Panc1 (cell line): ENCODE results near the gene CFAP97D2. TPM values are rescaled to one million over a fixed set of nuclear protein-coding genes. Genes with fewer than 3 reads are reported as not detected.

ENCODE experiments used
- ATAC-seq: fragments of 200-7000 bp; cut with Tn5 transposase; 2 replicates; pipeline ENCODE4 v1.9.1; 2020; ENCODE audit warnings: mild to moderate bottlenecking, moderate library complexity
- BruUV-seq: library from RNA; stranded (reverse); fragments of 400-500 nt; replicated peaks from 2 replicates; lab custom pipeline; 2021; lab: Mats Ljungman, UMichigan
- CTCF ChIA-PET: fragments of 300-600 bp; sonication (Branson Sonifier 250); formaldehyde crosslinking; loops from one replicate; lab custom pipeline; 2022; ENCODE audit warnings: antibody characterized with exemption; lab: Charles Lee
- POLR2A ChIA-PET: fragments of 300-600 bp; sonication (Branson Sonifier 250); formaldehyde crosslinking; loops from one replicate; lab custom pipeline; 2022; ENCODE audit warnings: antibody characterized with exemption; lab: Charles Lee
- DNase-seq: peaks from one replicate; pipeline ENCODE4 v3.0.0-alpha.2; 2010; ENCODE audit warnings: low read depth, low spot score
- H3K27ac ChIP-seq: 2 replicates; pipeline ENCODE4 v1.5.1; 2011; ENCODE audit warnings: mild to moderate bottlenecking, low read length, inconsistent platforms
- H3K27me3 ChIP-seq: fragments of 200-500 bp; sonication (Bioruptor generic); 2 replicates; pipeline ENCODE4 v1.6.0; 2014; ENCODE audit warnings: low read length, inconsistent platforms; ENCODE audit not compliant: control insufficient read depth, insufficient read depth
- H3K36me3 ChIP-seq: fragments of 200-500 bp; sonication (Bioruptor generic); 2 replicates; pipeline ENCODE4 v1.5.1; 2014; ENCODE audit warnings: inconsistent platforms, mild to moderate bottlenecking, low read length, moderate library complexity; ENCODE audit not compliant: control insufficient read depth, insufficient read depth
- H3K4me1 ChIP-seq: 2 replicates; pipeline ENCODE4 v1.5.1; 2011; ENCODE audit warnings: inconsistent platforms, mild to moderate bottlenecking, low read length, moderate library complexity; ENCODE audit not compliant: control insufficient read depth, insufficient read depth
- H3K4me3 ChIP-seq, 2 experiments: 2 replicates each; pipeline ENCODE4 v1.5.1; 2011 to 2012; ENCODE audit warnings: low read depth in 2 of 2, low read length in 2 of 2, mild to moderate bottlenecking in 2 of 2, inconsistent platforms in 1 of 2, moderate library complexity in 1 of 2
- H3K9me3 ChIP-seq: fragments of 200-500 bp; sonication (Bioruptor generic); 2 replicates; pipeline ENCODE4 v1.5.1; 2014; ENCODE audit warnings: low read depth, mild to moderate bottlenecking, inconsistent platforms, low read length, moderate library complexity; ENCODE audit not compliant: control insufficient read depth, insufficient read depth
- POLR2AphosphoS5 ChIP-seq: IDR thresholded peaks from 2 replicates; pipeline ENCODE4 v1.6.1; 2012; ENCODE audit warnings: mild to moderate bottlenecking, low read depth, low read length, moderate library complexity
- SIN3A ChIP-seq: IDR thresholded peaks from 2 replicates; pipeline ENCODE4 v1.6.1; 2012; ENCODE audit warnings: low read depth, mild to moderate bottlenecking, low read length, moderate library complexity, borderline replicate concordance; ENCODE audit not compliant: insufficient read depth
- TCF7L2 ChIP-seq: IDR thresholded peaks from 2 replicates; pipeline ENCODE4 v1.6.1; 2011; ENCODE audit warnings: mild to moderate bottlenecking, low read depth, low read length, inconsistent platforms
- in situ Hi-C: cut with HindIII; loops from 2 replicates; pipeline ENCODE4 v1.10.0; 2016; ENCODE audit warnings: low sequenced_read_pairs, low pct_unique_long_range_greater_than_20kb
- intact Hi-C: fragments of 100-400 bp; cut with micrococcal nuclease; formaldehyde crosslinking; loops from one replicate; pipeline ENCODE4 v1.10.0; 2022; ENCODE audit not compliant: unreplicated experiment
- total RNA-seq: library from RNA; stranded (reverse); gene quantifications from one replicate; pipeline ENCODE4 v1.2.1, GENCODE V29; 2021; ENCODE audit not compliant: unreplicated experiment
- TF ChIP-seq, protein P1 (sequence below), 2 experiments: IDR thresholded peaks; 2 replicates each; pipeline ENCODE4 v1.6.1; 2011 to 2012; ENCODE audit warnings: low read depth in 2 of 2, control low read depth in 1 of 2, low read length in 1 of 2, mild to moderate bottlenecking in 1 of 2, moderate library complexity in 1 of 2; ENCODE audit not compliant: insufficient read depth in 1 of 2
- TF ChIP-seq, protein P2 (sequence below): fragments of 450-650 bp; IDR thresholded peaks from 2 replicates; pipeline ENCODE4 v1.5.1; 2017; ENCODE audit warnings: mild to moderate bottlenecking

CFAP97D2 gene
- total RNA-seq, 1 experiment from 2014 or later = not detected

GRCh38 chr13:114226088-114226487, 47.0 kb downstream of the CFAP97D2 start:
- ChIA-PET CTCF (interaction anchor here (0.6 to 0.9 kb wide), 2 partner anchors 80 to 209 kb away, joined by 3 read pairs; no protein-coding TSS in a partner anchor), POLR2A (no interaction called here)
- in situ Hi-C loops (no loop called here), intact Hi-C loops (loop anchor here (5.0 kb wide), 1 partner anchor 99 kb away; no protein-coding TSS in a partner anchor)
- Histone ChIP-seq H3K27ac (peak overlapping the region; percentile 61), H3K4me3 (no peak overlapping the region), H3K9me3 (no peaks in the 10 kb centered on the region), H3K36me3 (no peaks in the 10 kb centered on the region), H3K4me1 (peaks cover 15% of the 10 kb centered on the region), H3K27me3 (no peaks in the 10 kb centered on the region)
- TF ChIP-seq SIN3A (no peak), POLR2AphosphoS5 (no peak), TCF7L2 (no peak)
- TF ChIP-seq, protein P1, sequence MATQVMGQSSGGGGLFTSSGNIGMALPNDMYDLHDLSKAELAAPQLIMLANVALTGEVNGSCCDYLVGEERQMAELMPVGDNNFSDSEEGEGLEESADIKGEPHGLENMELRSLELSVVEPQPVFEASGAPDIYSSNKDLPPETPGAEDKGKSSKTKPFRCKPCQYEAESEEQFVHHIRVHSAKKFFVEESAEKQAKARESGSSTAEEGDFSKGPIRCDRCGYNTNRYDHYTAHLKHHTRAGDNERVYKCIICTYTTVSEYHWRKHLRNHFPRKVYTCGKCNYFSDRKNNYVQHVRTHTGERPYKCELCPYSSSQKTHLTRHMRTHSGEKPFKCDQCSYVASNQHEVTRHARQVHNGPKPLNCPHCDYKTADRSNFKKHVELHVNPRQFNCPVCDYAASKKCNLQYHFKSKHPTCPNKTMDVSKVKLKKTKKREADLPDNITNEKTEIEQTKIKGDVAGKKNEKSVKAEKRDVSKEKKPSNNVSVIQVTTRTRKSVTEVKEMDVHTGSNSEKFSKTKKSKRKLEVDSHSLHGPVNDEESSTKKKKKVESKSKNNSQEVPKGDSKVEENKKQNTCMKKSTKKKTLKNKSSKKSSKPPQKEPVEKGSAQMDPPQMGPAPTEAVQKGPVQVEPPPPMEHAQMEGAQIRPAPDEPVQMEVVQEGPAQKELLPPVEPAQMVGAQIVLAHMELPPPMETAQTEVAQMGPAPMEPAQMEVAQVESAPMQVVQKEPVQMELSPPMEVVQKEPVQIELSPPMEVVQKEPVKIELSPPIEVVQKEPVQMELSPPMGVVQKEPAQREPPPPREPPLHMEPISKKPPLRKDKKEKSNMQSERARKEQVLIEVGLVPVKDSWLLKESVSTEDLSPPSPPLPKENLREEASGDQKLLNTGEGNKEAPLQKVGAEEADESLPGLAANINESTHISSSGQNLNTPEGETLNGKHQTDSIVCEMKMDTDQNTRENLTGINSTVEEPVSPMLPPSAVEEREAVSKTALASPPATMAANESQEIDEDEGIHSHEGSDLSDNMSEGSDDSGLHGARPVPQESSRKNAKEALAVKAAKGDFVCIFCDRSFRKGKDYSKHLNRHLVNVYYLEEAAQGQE (IDR thresholded peaks at IDR 0.05; ENCODE audit: insufficient read depth in 1 of 2, low read depth in 2 of 2, low read length in 1 of 2) = no peak
- TF ChIP-seq, protein P2, sequence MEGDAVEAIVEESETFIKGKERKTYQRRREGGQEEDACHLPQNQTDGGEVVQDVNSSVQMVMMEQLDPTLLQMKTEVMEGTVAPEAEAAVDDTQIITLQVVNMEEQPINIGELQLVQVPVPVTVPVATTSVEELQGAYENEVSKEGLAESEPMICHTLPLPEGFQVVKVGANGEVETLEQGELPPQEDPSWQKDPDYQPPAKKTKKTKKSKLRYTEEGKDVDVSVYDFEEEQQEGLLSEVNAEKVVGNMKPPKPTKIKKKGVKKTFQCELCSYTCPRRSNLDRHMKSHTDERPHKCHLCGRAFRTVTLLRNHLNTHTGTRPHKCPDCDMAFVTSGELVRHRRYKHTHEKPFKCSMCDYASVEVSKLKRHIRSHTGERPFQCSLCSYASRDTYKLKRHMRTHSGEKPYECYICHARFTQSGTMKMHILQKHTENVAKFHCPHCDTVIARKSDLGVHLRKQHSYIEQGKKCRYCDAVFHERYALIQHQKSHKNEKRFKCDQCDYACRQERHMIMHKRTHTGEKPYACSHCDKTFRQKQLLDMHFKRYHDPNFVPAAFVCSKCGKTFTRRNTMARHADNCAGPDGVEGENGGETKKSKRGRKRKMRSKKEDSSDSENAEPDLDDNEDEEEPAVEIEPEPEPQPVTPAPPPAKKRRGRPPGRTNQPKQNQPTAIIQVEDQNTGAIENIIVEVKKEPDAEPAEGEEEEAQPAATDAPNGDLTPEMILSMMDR = no peak
- peak; percentile 59 for ATAC-seq
- no peak for DNase-seq
- no TSS peak for BruUV-seq

GRCh38 chr13:114226699-114227323, 47.8 kb downstream of the CFAP97D2 start:
- ATAC-seq = peak; percentile 92
- in situ Hi-C loops (no loop called here), intact Hi-C loops (loop anchor here (5.0 kb wide), 1 partner anchor 100 kb away; no protein-coding TSS in a partner anchor)
- Histone ChIP-seq H3K27me3 (no peaks in the 10 kb centered on the region), H3K9me3 (no peaks in the 10 kb centered on the region), H3K4me3 (no peak overlapping the region), H3K4me1 (peaks cover 15% of the 10 kb centered on the region), H3K36me3 (no peaks in the 10 kb centered on the region), H3K27ac (peak overlapping the region; percentile 61; the same call in 1 of the 2 replicates)
- TF ChIP-seq SIN3A = no peak
- TF ChIP-seq, protein P1 (IDR thresholded peaks at IDR 0.05; ENCODE audit: insufficient read depth in 1 of 2, low read depth in 2 of 2, low read length in 1 of 2) = no peak
- TF ChIP-seq, protein P2 = peak; percentile 85
- TF ChIP-seq TCF7L2 = no peak
- no peak; the same call in 1 of the 2 replicates for TF ChIP-seq POLR2AphosphoS5
- ChIA-PET CTCF (interaction anchor here (0.9 kb wide), 1 partner anchor 81 kb away, joined by 3 read pairs; no protein-coding TSS in a partner anchor), POLR2A (no interaction called here)
- peak; percentile 62 for DNase-seq
- no TSS peak for BruUV-seq
